Sigmoid colon (tissue), 7 donors: ENCODE data around the gene DENND1B. TPM values are rescaled to one million over a fixed set of nuclear protein-coding genes. Genes with fewer than 3 reads are reported as not detected.
A peak's percentile ranks its signal among the peaks of the same experiment; 100 is the strongest.

Experiments
- DNase-seq: peaks from one replicate; pipeline ENCODE4 v3.0.0-alpha.2; 2019
- H3K27ac ChIP-seq, 4 donors: fragments of 200-600 bp; sonication (generic); one replicate each; pipeline ENCODE4 v1.5.1; 2016 to 2019; ENCODE audit warnings: mild to moderate bottlenecking in 1 of 4
- H3K27me3 ChIP-seq, 3 donors: fragments of 200-600 bp; sonication (generic); one replicate each; pipeline ENCODE4 v1.5.1; 2019; ENCODE audit warnings: mild to moderate bottlenecking in 1 of 3
- H3K36me3 ChIP-seq, 4 donors: fragments of 200-600 bp; sonication (generic); one replicate each; pipeline ENCODE4 v1.5.1; 2016 to 2019
- H3K4me1 ChIP-seq, 4 donors: fragments of 200-600 bp; sonication (generic); one replicate each; pipeline ENCODE4 v1.5.1; 2017 to 2019
- H3K4me3 ChIP-seq, 4 donors: fragments of 200-600 bp; sonication (generic); one replicate each; pipeline ENCODE4 v1.5.1; 2017 to 2019; ENCODE audit warnings: mild to moderate bottlenecking in 2 of 4, moderate library complexity in 1 of 4
- H3K9me3 ChIP-seq, 4 donors: fragments of 200-600 bp in 3 of 4; sonication (generic) in 3 of 4; one replicate each; pipeline versions ENCODE4 v1.5.1 to v1.6.1; 2013 to 2019
- EP300 ChIP-seq, 4 donors: sonication (generic); formaldehyde crosslinking; IDR thresholded peaks; one replicate each; pipeline ENCODE4 v1.6.1; 2017; ENCODE audit warnings: antibody characterized with exemption in 4 of 4
- POLR2A ChIP-seq, 2 donors: fragments of 450-650 bp; IDR thresholded peaks; one replicate each; pipeline ENCODE4 v1.6.1; 2016; ENCODE audit warnings: antibody characterized with exemption in 2 of 2, mild to moderate bottlenecking in 2 of 2, moderate library complexity in 2 of 2
- POLR2AphosphoS5 ChIP-seq, 4 donors: sonication (generic); formaldehyde crosslinking; IDR thresholded peaks; one replicate each; pipeline ENCODE4 v1.6.1; 2017; ENCODE audit warnings: antibody characterized with exemption in 4 of 4
- WGBS, 2 donors: extraction: QIAGEN DNeasy Blood & Tissue Kit; methylation state at CpG; one replicate each; pipeline ENCODE4 v1.1.7; 2013; 5-methylcytosine and 5-hydroxymethylcytosine counted together
- intact Hi-C: fragments of 100-400 bp; cut with DNase I; formaldehyde crosslinking; loops from one replicate; pipeline ENCODE4 v1.15.1; 2023
- polyA plus RNA-seq, 3 donors: library from polyadenylated mRNA; stranded (reverse); fragments of 200-250 nt; gene quantifications; one replicate each; pipeline ENCODE4 v1.2.3, GENCODE V29; 2013
- total RNA-seq, 4 donors: library from RNA; depleted of rRNA; stranded (reverse); fragments of >200 nt; gene quantifications; one replicate each; pipeline ENCODE4 v1.1.0, GENCODE V29; 2016
- TF ChIP-seq, protein P1 (sequence below), 4 experiments: fragments of 450-650 bp in 3 of 4; fragments of 200-600 bp in 1 of 4; IDR thresholded peaks; one replicate each; pipeline ENCODE4 v1.5.1; 2016 to 2019; ENCODE audit warnings: antibody characterized with exemption in 4 of 4, mild to moderate bottlenecking in 3 of 4, moderate library complexity in 2 of 4
- donor health status: healthy with polysubstance abuse.
- donor health status: Bipolar disorder and iron deficiency.
- donor health status: healthy.

The DENND1B gene
- total and polyA plus RNA-seq, 7 donors: 6.6 to 16.8 (median 9.5) TPM

DNA sequence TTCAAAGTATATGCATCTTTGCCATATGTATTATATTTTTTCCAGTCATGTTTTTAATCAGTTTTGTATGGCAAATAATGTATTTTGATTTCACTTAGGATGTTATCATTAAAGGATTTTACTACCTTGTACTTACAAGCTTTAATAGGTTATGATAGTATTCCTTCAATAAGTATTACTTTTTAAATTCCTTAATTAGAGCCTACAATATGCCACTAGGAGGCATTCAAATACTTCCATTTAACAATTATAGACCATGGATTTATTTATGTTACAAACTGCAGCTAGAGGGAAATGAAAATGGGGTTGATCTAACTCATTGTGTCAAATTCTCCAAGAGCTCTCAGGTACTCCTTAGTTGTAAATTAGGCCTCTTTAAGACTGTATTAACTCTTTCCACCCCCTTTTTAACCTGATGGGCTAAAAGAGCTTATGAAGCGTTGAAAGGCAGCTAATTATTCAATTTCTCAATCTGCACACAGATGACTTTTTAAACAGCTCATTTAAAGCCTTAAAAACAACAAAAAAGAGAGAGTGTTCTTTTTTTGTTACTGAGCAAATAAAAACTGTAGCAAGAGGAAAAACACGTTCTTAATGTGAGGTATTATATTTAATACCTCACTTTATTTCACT lies 156.2 kb downstream of the DENND1B start:
- no peaks in the 10 kb centered on the region for H3K4me1 ChIP-seq
- TF ChIP-seq, protein P1, sequence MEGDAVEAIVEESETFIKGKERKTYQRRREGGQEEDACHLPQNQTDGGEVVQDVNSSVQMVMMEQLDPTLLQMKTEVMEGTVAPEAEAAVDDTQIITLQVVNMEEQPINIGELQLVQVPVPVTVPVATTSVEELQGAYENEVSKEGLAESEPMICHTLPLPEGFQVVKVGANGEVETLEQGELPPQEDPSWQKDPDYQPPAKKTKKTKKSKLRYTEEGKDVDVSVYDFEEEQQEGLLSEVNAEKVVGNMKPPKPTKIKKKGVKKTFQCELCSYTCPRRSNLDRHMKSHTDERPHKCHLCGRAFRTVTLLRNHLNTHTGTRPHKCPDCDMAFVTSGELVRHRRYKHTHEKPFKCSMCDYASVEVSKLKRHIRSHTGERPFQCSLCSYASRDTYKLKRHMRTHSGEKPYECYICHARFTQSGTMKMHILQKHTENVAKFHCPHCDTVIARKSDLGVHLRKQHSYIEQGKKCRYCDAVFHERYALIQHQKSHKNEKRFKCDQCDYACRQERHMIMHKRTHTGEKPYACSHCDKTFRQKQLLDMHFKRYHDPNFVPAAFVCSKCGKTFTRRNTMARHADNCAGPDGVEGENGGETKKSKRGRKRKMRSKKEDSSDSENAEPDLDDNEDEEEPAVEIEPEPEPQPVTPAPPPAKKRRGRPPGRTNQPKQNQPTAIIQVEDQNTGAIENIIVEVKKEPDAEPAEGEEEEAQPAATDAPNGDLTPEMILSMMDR (IDR thresholded peaks at IDR 0.05): peak in 2 of 4 experiments; percentile 9 to 35
- TF ChIP-seq EP300 (IDR thresholded peaks at IDR 0.05): no peak
- H3K27me3 ChIP-seq: no peaks in the 10 kb centered on the region
- H3K27ac ChIP-seq: no peak overlapping the region
- peaks cover 0 to 12% (median 0%) of the 10 kb centered on the region in 4 donors for H3K36me3 ChIP-seq
- no peak overlapping the region for H3K4me3 ChIP-seq
- DNase-seq: no peak
- H3K9me3 ChIP-seq: no peaks in the 10 kb centered on the region
- intact Hi-C loops: loop anchor here (5.0 to 10.0 kb wide), 2 partner anchors 248 to 306 kb away; no protein-coding TSS in a partner anchor
- WGBS, 2 donors: 28 to 41% methylated on average over 2 of the region's 2 CpGs

DNA sequence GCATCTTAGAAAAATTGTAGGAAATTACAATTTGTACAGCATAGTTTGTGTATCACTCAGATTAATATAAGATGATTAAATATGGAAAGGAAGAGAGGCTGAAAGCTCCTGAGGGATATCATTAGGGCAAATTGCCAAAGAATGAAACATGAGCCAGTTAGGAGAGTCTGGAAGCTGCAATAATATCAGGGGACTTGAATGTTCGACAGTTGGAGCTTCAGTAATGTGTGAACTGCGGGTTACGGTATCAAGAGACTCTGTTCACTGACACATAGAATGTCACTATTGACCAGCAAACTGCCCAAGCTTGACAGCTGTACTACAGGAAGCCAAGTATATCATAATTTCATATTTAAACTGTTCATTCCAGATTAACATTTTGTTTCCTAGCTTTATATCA lies 157.2 kb downstream of the DENND1B start:
- no peaks in the 10 kb centered on the region for H3K4me1 ChIP-seq
- DNase-seq: no peak
- intact Hi-C loops: loop anchor here (5.0 to 10.0 kb wide), 2 partner anchors 249 to 307 kb away; no protein-coding TSS in a partner anchor
- TF ChIP-seq EP300 (IDR thresholded peaks at IDR 0.05): no peak
- WGBS, 2 donors: 77 to 86% methylated on average over 3 of the region's 3 CpGs
- no peak overlapping the region for H3K27ac ChIP-seq
- no peaks in the 10 kb centered on the region for H3K9me3 ChIP-seq
- H3K27me3 ChIP-seq: no peaks in the 10 kb centered on the region
- H3K36me3 ChIP-seq: peaks cover 0 to 12% (median 0%) of the 10 kb centered on the region in 4 donors
- H3K4me3 ChIP-seq: no peak overlapping the region

DNA sequence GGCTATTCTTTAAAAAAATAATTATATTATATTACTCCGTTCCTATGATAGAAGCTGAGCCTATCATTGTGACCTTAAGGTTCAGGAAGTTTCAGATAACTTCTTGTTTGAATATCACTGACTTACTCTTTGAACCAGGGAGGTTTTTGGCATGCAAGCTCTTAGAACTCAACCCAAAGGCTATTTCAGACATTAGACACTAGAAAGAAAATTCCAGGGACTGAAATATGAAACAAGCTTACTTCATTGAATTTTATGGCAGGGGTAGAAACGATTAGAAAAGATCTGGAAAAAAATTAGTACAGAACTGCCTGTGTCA lies 159.6 kb downstream of the DENND1B start:
- no peak overlapping the region for H3K4me3 ChIP-seq
- no peak for TF ChIP-seq POLR2A (IDR thresholded peaks at IDR 0.05)
- no peak for TF ChIP-seq EP300 (IDR thresholded peaks at IDR 0.05)
- TF ChIP-seq, protein P1 (IDR thresholded peaks at IDR 0.05): no peak
- TF ChIP-seq POLR2AphosphoS5 (IDR thresholded peaks at IDR 0.05): no peak
- H3K4me1 ChIP-seq: no peaks in the 10 kb centered on the region
- intact Hi-C loops: loop anchor here (5.0 to 10.0 kb wide), 2 partner anchors 252 to 309 kb away; no protein-coding TSS in a partner anchor
- H3K27ac ChIP-seq: no peak overlapping the region
- H3K27me3 ChIP-seq: no peaks in the 10 kb centered on the region
- WGBS, 2 donors: 22 to 66% methylated on average over 2 of the region's 2 CpGs
- DNase-seq: no peak
- H3K9me3 ChIP-seq: no peaks in the 10 kb centered on the region
- H3K36me3 ChIP-seq: peaks cover 0 to 12% (median 0%) of the 10 kb centered on the region in 4 donors

DNA sequence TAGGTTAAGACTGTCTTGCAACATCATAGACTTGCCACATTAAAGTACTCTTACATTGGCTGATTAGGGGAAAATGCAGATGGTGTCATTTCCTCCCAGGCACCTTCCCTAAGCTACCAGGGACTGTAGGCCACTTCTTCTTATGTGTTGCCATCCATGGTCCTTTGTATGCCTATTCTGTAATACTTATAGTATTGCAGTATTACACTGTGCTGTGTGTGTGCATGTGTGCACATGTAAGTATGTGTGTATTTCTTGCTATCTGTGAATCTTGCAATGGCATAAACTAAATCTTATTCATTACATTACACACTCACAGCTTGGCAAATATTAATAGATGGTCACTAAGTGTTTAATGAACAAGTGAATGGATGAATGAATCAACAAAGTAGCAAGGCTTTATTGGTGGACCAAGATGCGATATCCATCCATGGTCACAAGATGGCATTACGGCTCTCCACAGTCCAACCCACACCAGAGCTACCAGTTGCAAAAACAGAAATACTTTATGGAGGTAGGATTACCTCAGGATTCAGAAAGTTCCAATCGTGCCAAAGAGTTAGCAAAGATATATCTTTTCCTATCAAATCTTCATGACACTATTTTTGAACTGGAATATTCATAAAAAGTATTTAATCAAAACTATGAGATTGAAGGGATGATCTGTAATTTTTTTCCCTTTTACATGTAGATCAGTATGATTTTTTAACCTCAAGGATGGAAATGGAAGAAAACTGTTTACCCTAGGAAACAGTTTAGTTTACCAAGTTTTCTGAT lies 160.2 kb downstream of the DENND1B start:
- no peaks in the 10 kb centered on the region for H3K27me3 ChIP-seq
- intact Hi-C loops: loop anchor here (5.0 to 10.0 kb wide), 2 partner anchors 252 to 310 kb away; no protein-coding TSS in a partner anchor
- TF ChIP-seq, protein P1 (IDR thresholded peaks at IDR 0.05): peak in 3 of 4 experiments; percentile 27 to 42 (median 27)
- TF ChIP-seq POLR2A (IDR thresholded peaks at IDR 0.05) (no peak), EP300 (IDR thresholded peaks at IDR 0.05) (no peak), POLR2AphosphoS5 (IDR thresholded peaks at IDR 0.05) (no peak)
- H3K4me1 ChIP-seq: no peaks in the 10 kb centered on the region
- peaks cover 0 to 12% (median 0%) of the 10 kb centered on the region in 4 donors for H3K36me3 ChIP-seq
- no peak for DNase-seq
- WGBS, 2 donors: 20 to 57% methylated on average over 3 of the region's 3 CpGs
- no peaks in the 10 kb centered on the region for H3K9me3 ChIP-seq
- H3K27ac ChIP-seq: no peak overlapping the region
- H3K4me3 ChIP-seq: no peak overlapping the region

DNA sequence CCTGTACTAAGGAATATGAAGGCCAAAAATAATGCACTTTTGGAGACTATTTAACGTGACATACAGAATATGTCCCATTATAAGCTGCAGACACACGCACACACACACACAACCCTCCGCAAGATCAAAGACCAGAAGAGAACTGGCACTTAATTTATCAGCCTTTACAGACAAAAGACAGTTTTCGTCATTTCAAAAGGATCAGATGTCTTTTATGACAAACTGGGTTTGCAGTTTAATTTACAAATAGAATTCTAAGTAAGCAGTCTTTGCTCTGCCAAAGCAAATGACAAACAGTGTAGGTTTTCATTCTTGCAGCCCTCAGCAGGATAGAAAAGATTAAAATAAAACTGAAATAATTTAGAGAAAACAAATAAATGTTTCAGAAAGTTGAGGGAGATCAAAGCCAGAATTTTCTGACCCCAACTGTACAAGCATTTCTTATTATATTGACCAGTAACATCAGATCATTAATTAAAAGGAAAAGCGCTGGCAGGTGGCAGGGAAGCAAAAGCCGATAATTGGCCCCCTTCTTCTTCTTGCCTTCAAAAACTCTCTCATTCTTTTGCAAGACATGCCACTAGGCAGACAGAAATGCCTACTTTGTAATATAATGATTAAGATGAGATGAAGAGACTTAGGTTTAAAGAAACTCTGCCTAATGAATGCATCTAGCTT lies 169.0 kb downstream of the DENND1B start:
- no peaks in the 10 kb centered on the region for H3K27me3 ChIP-seq
- DNase-seq: no peak
- H3K9me3 ChIP-seq: no peaks in the 10 kb centered on the region
- no peaks in the 10 kb centered on the region for H3K4me1 ChIP-seq
- H3K27ac ChIP-seq: no peak overlapping the region
- H3K36me3 ChIP-seq: no peaks in the 10 kb centered on the region
- intact Hi-C loops: no loop called here
- 94 to 95% methylated on average over 6 of the region's 6 CpGs for WGBS, 2 donors
- no peak overlapping the region for H3K4me3 ChIP-seq
- TF ChIP-seq EP300 (IDR thresholded peaks at IDR 0.05): no peak
- no peak for TF ChIP-seq POLR2A (IDR thresholded peaks at IDR 0.05)
